ENCODE data around the gene GDF10. TPM values are rescaled to one million over a fixed set of nuclear protein-coding genes. Genes with fewer than 3 reads are reported as not detected.

The GDF10 gene
- total and polyA plus RNA-seq, 9 of the 15 experiments (the other 6 are each of a cell fraction or from before 2014, with no cell fraction given), result 0.03 to 0.20 (median 0.11) TPM; not detected in 6

DNA sequence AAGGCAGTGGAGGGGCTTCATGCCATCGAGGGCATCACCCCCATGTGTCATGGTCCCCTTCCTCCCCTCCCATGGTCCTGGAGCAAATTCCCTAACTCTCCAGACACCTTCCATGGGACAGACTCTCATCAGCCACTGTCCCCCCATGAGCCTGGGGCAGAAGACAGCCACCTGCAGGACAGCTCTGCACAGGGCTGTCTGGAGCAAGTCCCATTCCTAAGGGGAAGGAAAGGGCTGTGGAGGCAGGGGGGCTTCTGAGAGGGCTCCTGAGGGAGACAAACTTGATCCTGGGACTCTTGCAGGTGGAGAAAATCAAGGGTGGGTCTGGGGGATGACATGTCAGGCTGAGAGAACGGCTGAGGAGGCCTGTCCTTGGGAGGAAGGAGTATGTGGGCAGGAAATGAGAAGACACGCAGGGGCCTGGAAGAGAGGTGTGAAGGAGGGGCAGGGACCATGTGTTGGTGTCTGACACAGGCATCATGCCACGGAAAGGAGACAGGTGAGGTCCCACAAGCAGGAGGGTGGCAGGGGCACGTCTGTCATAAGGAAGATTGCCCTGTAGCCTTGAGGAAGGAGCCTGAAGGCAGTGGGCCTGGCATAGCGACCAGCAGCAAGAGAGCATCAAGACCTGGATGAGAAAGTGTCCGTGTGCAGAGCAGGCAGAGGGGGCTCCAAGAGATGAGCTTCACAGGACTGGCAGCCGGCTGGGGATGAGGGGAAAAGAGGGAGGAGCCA lies 14.4 kb upstream of the GDF10 start (continued):
- TF ChIP-seq BRCA1 (IDR thresholded peaks at IDR 0.05), result no peak
- TF ChIP-seq BRCA1 (CRISPR knock-in tag; IDR thresholded peaks at IDR 0.05), result no peak
- TF ChIP-seq SMARCC2 (IDR thresholded peaks at IDR 0.05; ENCODE audit: low read depth), result no peak
- no peak for TF ChIP-seq ATF7 (IDR thresholded peaks at IDR 0.05)
- TF ChIP-seq, protein P1, sequence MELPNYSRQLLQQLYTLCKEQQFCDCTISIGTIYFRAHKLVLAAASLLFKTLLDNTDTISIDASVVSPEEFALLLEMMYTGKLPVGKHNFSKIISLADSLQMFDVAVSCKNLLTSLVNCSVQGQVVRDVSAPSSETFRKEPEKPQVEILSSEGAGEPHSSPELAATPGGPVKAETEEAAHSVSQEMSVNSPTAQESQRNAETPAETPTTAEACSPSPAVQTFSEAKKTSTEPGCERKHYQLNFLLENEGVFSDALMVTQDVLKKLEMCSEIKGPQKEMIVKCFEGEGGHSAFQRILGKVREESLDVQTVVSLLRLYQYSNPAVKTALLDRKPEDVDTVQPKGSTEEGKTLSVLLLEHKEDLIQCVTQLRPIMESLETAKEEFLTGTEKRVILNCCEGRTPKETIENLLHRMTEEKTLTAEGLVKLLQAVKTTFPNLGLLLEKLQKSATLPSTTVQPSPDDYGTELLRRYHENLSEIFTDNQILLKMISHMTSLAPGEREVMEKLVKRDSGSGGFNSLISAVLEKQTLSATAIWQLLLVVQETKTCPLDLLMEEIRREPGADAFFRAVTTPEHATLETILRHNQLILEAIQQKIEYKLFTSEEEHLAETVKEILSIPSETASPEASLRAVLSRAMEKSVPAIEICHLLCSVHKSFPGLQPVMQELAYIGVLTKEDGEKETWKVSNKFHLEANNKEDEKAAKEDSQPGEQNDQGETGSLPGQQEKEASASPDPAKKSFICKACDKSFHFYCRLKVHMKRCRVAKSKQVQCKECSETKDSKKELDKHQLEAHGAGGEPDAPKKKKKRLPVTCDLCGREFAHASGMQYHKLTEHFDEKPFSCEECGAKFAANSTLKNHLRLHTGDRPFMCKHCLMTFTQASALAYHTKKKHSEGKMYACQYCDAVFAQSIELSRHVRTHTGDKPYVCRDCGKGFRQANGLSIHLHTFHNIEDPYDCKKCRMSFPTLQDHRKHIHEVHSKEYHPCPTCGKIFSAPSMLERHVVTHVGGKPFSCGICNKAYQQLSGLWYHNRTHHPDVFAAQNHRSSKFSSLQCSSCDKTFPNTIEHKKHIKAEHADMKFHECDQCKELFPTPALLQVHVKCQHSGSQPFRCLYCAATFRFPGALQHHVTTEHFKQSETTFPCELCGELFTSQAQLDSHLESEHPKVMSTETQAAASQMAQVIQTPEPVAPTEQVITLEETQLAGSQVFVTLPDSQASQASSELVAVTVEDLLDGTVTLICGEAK (IDR thresholded peaks at IDR 0.05), result no peak
- TF ChIP-seq, protein P1 (CRISPR knock-in tag; IDR thresholded peaks at IDR 0.05), result no peak

Data from K562 (cell line).